K562 (cell line): ENCODE measurements around the gene ARMH3. TPM values are rescaled to one million over a fixed set of nuclear protein-coding genes. Genes with fewer than 3 reads are reported as not detected.
A peak's percentile ranks its signal among the peaks of the same experiment; 100 is the strongest.

Source experiments
- ATF6 ChIP-seq: sonication (generic); formaldehyde crosslinking; IDR thresholded peaks from 2 replicates; pipeline ENCODE4 v1.4.0; 2020; ENCODE audit warnings: mild to moderate bottlenecking, missing genetic modification reagents
- CBX1 ChIP-seq: sonication (generic); IDR thresholded peaks from 2 replicates; pipeline ENCODE4 v1.6.1; 2016; ENCODE audit warnings: antibody characterized with exemption, low read depth, mild to moderate bottlenecking
- E2F5 ChIP-seq: sonication (generic); formaldehyde crosslinking; IDR thresholded peaks from 2 replicates; pipeline ENCODE4 v1.8.0; 2022; ENCODE audit warnings: mild to moderate bottlenecking, missing genetic modification reagents
- ETS1 ChIP-seq: conservative IDR thresholded peaks from 2 replicates; pipeline ENCODE4 v1.6.1; 2011; ENCODE audit warnings: low read depth, mild to moderate bottlenecking, low read length; ENCODE audit not compliant: control insufficient read depth
- FUS ChIP-seq: fragments of 200-400 bp; formaldehyde crosslinking; optimal IDR thresholded peaks from 2 replicates; pipeline ENCODE3; 2017; ENCODE audit warnings: low read depth, low read length
- HOMEZ ChIP-seq: fragments of 250-450 bp; sonication (Bioruptor Pico); IDR thresholded peaks from 2 replicates; pipeline ENCODE4 v1.4.0; 2020; ENCODE audit warnings: mild to moderate bottlenecking, moderate library complexity
- NBN ChIP-seq: fragments of 450-650 bp; IDR thresholded peaks from 2 replicates; pipeline ENCODE4 v1.6.1; 2016; ENCODE audit warnings: low read depth, mild to moderate bottlenecking
- NCOA1 ChIP-seq: fragments of 450-650 bp; IDR thresholded peaks from 2 replicates; pipeline ENCODE4 v1.6.1; 2016; ENCODE audit warnings: low read depth
- NCOR1 ChIP-seq: fragments of 450-650 bp; IDR thresholded peaks from 2 replicates; pipeline ENCODE4 v1.6.1; 2016; ENCODE audit warnings: mild to moderate bottlenecking, moderate library complexity
- OTX1 ChIP-seq: fragments of 450-650 bp; formaldehyde crosslinking; IDR thresholded peaks from 2 replicates; pipeline ENCODE4 v1.4.0; 2022; ENCODE audit warnings: mild to moderate bottlenecking
- PHF20 ChIP-seq: fragments of 450-650 bp; IDR thresholded peaks from 2 replicates; pipeline ENCODE4 v1.6.1; 2018; ENCODE audit not compliant: partially characterized antibody
- SP1 ChIP-seq: sonication (generic); formaldehyde crosslinking; IDR thresholded peaks from 2 replicates; pipeline ENCODE4 v1.8.1; 2022; ENCODE audit warnings: mild to moderate bottlenecking, missing genetic modification reagents
- TARDBP ChIP-seq: fragments of 450-650 bp; IDR thresholded peaks from 2 replicates; pipeline ENCODE4 v1.6.1; 2016
- ZBTB2 ChIP-seq: fragments of 450-650 bp; IDR thresholded peaks from 2 replicates; pipeline ENCODE4 v1.6.1; 2016; ENCODE audit warnings: antibody characterized with exemption
- ZFP30 ChIP-seq: fragments of 250-450 bp; sonication (Bioruptor Pico); IDR thresholded peaks from 2 replicates; pipeline ENCODE4 v1.8.0; 2022; ENCODE audit warnings: moderate library complexity, mild to moderate bottlenecking, inconsistent platforms, borderline replicate concordance
- ZNF512 ChIP-seq: IDR thresholded peaks from 2 replicates; pipeline ENCODE4 v1.6.1; 2016; ENCODE audit warnings: missing genetic modification characterization, missing compliant biosample characterization
- polyA plus RNA-seq, 8 experiments: library from polyadenylated mRNA; depleted of rRNA in 4 of 8; stranded (reverse) in 5 of 8; unstranded in 3 of 8; fragments of >200 nt; fragmentation: Nextera tagmentation in 2 of 8; fragmentation: Illumina TruSeq in 1 of 8; extraction: Ambion mirVana in 2 of 8; extraction: Trizol in 1 of 8; gene quantifications; 2 replicates each; pipeline versions ENCODE4 v1.2.1 to v1.2.3, GENCODE V29; 2011 to 2014; ENCODE audit warnings: inconsistent platforms in 1 of 8, missing spikeins in 1 of 8
- total RNA-seq, 7 experiments: library from RNA; depleted of rRNA in 6 of 7; stranded (reverse); fragments of >200 nt in 6 of 7; fragmentation: Illumina TruSeq in 2 of 7; extraction: Trizol in 2 of 7; gene quantifications; 2 replicates each; pipeline versions ENCODE4 v1.2.1 to v1.2.3, GENCODE V29; 2011 to 2021; ENCODE audit warnings: low replicate concordance in 1 of 7

The ARMH3 gene
- total and polyA plus RNA-seq, 9 of the 15 experiments (the other 6 are each of a cell fraction or from before 2014, with no cell fraction given) = 0.29 to 0.73 TPM; not detected in 7

GRCh38 chr10:101830322-101831168, 225.4 kb downstream of the ARMH3 start (continued):
- TF ChIP-seq ATF6 (CRISPR knock-in tag) = no peak
- peak; percentile 54 for TF ChIP-seq PHF20
- no peak for TF ChIP-seq HOMEZ
- no peak for TF ChIP-seq ZFP30
- peak; percentile 10; the same call in 1 of the 2 replicates for TF ChIP-seq NCOR1
- peak; percentile 85 for TF ChIP-seq TARDBP
- TF ChIP-seq SP1 (CRISPR knock-in tag) = peak; percentile 99
- TF ChIP-seq FUS = peak; percentile 71
- peak; percentile 87 for TF ChIP-seq ZBTB2
- TF ChIP-seq NBN = peak; percentile 80; the same call in 1 of the 2 replicates
- TF ChIP-seq NCOA1 = peak; percentile 55; the same call in 1 of the 2 replicates
- peak; percentile 28; the same call in 1 of the 2 replicates for TF ChIP-seq ETS1
- 0 out of 2 replicates have a peak, but pooled peaks have one; percentile 71 for TF ChIP-seq OTX1
- 0 out of 2 replicates have a peak, but pooled peaks have one; percentile 53 for TF ChIP-seq E2F5 (CRISPR knock-in tag)
- 0 out of 2 replicates have a peak, but pooled peaks have one; percentile 69 for TF ChIP-seq CBX1
- TF ChIP-seq ZNF512 = no peak
